ENCODE measurements around the gene UBE2G1. TPM values are rescaled to one million over a fixed set of nuclear protein-coding genes. Genes with fewer than 3 reads are reported as not detected.

The UBE2G1 gene
- total RNA-seq, 1 donor from 2014 or later = 88.5 TPM

DNA sequence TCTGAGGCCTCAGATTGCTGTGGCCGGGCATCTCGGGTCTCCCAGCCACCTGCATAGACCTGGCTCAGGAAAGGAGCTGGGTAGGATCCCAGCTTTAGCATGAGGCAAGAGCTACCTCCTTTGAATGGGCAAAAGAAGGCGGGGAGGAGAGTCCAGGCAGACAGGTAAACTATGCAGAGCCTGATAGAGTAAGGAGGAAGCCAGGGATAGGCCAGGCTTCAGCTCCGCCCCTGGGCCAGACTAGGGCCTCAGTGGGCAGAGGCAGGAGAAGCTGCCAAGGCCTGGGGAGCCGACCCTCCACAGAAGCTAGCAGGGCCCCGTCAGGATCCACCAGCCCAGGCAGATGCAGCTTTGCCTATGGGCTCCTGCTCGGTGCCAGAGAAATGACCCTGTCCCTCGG is 22.6 kb upstream of the UBE2G1 start:
- Mint-ChIP-seq H3K27me3 (ENCODE audit: insufficient read depth, low read depth) (peaks cover 9% of the 10 kb centered on the region), H3K36me3 (no peaks in the 10 kb centered on the region), H3K4me3 (no peak overlapping the region), H3K4me1 (peaks cover 3% of the 10 kb centered on the region), H3K27ac (no peak overlapping the region), H3K9me3 (no peaks in the 10 kb centered on the region)
- H4K20me1 ChIP-seq (ENCODE audit: low read depth) = no peaks in the 10 kb centered on the region
- no peaks in the 10 kb centered on the region for H3K79me2 ChIP-seq (ENCODE audit: low read depth)
- H3K27me3 ChIP-seq = no peaks in the 10 kb centered on the region
- H2AFZ ChIP-seq (replicated peaks) = peak overlapping the region; percentile 90
- DNase-seq (ENCODE audit: low spot score) = no peak
- H3K9me3 ChIP-seq (ENCODE audit: low read depth) = no peaks in the 10 kb centered on the region
- H3K4me2 ChIP-seq = no peak overlapping the region
- H3K4me3 ChIP-seq = no peak overlapping the region
- H3F3A ChIP-seq (ENCODE audit: low read depth) = peaks cover 9% of the 10 kb centered on the region
- peaks cover 6% of the 10 kb centered on the region for H3K4me1 ChIP-seq
- no peak overlapping the region for H3K9ac ChIP-seq
- TF ChIP-seq EZH2phosphoT487 (IDR thresholded peaks at IDR 0.05) = no peak
- TF ChIP-seq, protein P1, sequence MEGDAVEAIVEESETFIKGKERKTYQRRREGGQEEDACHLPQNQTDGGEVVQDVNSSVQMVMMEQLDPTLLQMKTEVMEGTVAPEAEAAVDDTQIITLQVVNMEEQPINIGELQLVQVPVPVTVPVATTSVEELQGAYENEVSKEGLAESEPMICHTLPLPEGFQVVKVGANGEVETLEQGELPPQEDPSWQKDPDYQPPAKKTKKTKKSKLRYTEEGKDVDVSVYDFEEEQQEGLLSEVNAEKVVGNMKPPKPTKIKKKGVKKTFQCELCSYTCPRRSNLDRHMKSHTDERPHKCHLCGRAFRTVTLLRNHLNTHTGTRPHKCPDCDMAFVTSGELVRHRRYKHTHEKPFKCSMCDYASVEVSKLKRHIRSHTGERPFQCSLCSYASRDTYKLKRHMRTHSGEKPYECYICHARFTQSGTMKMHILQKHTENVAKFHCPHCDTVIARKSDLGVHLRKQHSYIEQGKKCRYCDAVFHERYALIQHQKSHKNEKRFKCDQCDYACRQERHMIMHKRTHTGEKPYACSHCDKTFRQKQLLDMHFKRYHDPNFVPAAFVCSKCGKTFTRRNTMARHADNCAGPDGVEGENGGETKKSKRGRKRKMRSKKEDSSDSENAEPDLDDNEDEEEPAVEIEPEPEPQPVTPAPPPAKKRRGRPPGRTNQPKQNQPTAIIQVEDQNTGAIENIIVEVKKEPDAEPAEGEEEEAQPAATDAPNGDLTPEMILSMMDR (IDR thresholded peaks at IDR 0.05) = no peak
- TF ChIP-seq EZH2 (IDR thresholded peaks at IDR 0.05) = no peak
- no peak overlapping the region for H3K27ac ChIP-seq
- H3K36me3 ChIP-seq = no peaks in the 10 kb centered on the region

DNA sequence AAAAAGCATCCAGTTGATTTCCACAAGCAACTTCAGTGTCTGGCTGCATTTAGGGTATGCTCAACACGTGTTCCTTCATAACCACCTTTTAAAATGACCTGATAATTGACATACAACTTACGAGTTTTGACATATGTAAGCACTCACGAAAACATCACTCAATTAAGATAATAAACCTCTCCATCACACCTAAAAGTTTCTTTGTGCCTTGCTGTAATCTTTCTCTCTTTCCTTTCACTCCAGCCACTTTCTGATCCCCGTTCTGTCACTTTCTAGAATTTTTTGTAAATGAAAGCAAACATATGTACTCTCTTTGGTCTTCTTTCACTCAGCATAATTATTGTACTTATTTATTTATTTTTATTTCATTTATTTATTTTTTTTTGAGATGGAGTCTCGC is 20.7 kb upstream of the UBE2G1 start:
- Histone ChIP-seq H3K4me1 (peaks cover 6% of the 10 kb centered on the region), H3K36me3 (no peaks in the 10 kb centered on the region), H3K9me3 (ENCODE audit: low read depth) (no peaks in the 10 kb centered on the region), H4K20me1 (ENCODE audit: low read depth) (no peaks in the 10 kb centered on the region), H3F3A (ENCODE audit: low read depth) (peaks cover 9% of the 10 kb centered on the region), H2AFZ (replicated peaks) (no peak overlapping the region), H3K9ac (no peak overlapping the region), H3K27ac (no peak overlapping the region), H3K4me3 (no peak overlapping the region), H3K27me3 (no peaks in the 10 kb centered on the region), H3K4me2 (no peak overlapping the region), H3K79me2 (ENCODE audit: low read depth) (no peaks in the 10 kb centered on the region)
- no peak for TF ChIP-seq EZH2 (IDR thresholded peaks at IDR 0.05)
- no peak for TF ChIP-seq EZH2phosphoT487 (IDR thresholded peaks at IDR 0.05)
- TF ChIP-seq, protein P1 (IDR thresholded peaks at IDR 0.05) = no peak
- Mint-ChIP-seq H3K36me3 (no peaks in the 10 kb centered on the region), H3K27me3 (ENCODE audit: insufficient read depth, low read depth) (peaks cover 8% of the 10 kb centered on the region), H3K9me3 (no peaks in the 10 kb centered on the region), H3K4me3 (no peak overlapping the region), H3K27ac (no peak overlapping the region), H3K4me1 (peaks cover 3% of the 10 kb centered on the region)
- no peak for DNase-seq (ENCODE audit: low spot score)

DNA sequence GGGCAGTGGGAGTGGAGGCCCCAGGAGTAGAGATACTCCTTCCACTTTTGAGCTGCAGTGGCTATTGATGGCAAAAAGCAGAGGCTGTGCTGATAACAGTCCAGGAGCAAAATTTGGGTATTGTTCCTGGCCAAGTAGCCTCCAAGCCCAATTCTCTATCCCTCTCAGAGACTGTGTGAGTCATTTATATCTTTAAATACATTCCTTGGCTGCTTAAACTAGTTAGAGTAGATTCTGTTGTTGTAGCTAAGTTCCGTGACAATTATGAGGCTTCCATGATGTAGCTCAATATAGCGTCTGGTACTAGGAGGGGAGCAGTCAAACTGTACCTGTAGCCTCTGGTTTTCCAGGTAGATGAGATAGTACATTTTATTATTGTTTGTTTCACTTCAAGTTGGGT is 19.9 kb upstream of the UBE2G1 start:
- no peak overlapping the region for H3K27ac ChIP-seq
- Mint-ChIP-seq H3K4me1 (peaks cover 3% of the 10 kb centered on the region), H3K36me3 (no peaks in the 10 kb centered on the region), H3K4me3 (no peak overlapping the region), H3K27ac (peak overlapping the region; percentile 36), H3K9me3 (no peaks in the 10 kb centered on the region), H3K27me3 (ENCODE audit: insufficient read depth, low read depth) (peaks cover 8% of the 10 kb centered on the region)
- no peak overlapping the region for H3K4me3 ChIP-seq
- H3K9me3 ChIP-seq (ENCODE audit: low read depth) = no peaks in the 10 kb centered on the region
- no peaks in the 10 kb centered on the region for H3K27me3 ChIP-seq
- H3K79me2 ChIP-seq (ENCODE audit: low read depth) = no peaks in the 10 kb centered on the region
- H3K36me3 ChIP-seq = no peaks in the 10 kb centered on the region
- H3K4me2 ChIP-seq = no peak overlapping the region
- peaks cover 9% of the 10 kb centered on the region for H3K4me1 ChIP-seq
- TF ChIP-seq EZH2 (IDR thresholded peaks at IDR 0.05) (no peak), EZH2phosphoT487 (IDR thresholded peaks at IDR 0.05) (no peak)
- TF ChIP-seq, protein P1 (IDR thresholded peaks at IDR 0.05) = no peak
- peak overlapping the region; percentile 19 for H2AFZ ChIP-seq (replicated peaks)
- H4K20me1 ChIP-seq (ENCODE audit: low read depth) = no peaks in the 10 kb centered on the region
- H3K9ac ChIP-seq = no peak overlapping the region
- peaks cover 15% of the 10 kb centered on the region for H3F3A ChIP-seq (ENCODE audit: low read depth)
- no peak for DNase-seq (ENCODE audit: low spot score)

Measured in neural progenitor cell (in vitro differentiated cells).